Kidney (tissue), 14 donors: ENCODE measurements around the gene ENDOG. TPM values are rescaled to one million over a fixed set of nuclear protein-coding genes. Genes with fewer than 3 reads are reported as not detected.

ENCODE experiments used
- DNase-seq, 5 donors: peaks; one replicate each; pipeline ENCODE4 v3.0.0-alpha.2; 2013 to 2020
- FAIRE-seq: peaks from 2 replicates; lab custom pipeline; 2012; peaks lifted over from hg19 to GRCh38; lab: Jason Lieb, UNC
- H3K27ac ChIP-seq, 2 donors: one replicate each; pipeline ENCODE4 v1.7.0; 2013; ENCODE audit warnings: low read depth in 2 of 2, low read length in 2 of 2, inconsistent platforms in 1 of 2
- H3K27me3 ChIP-seq: one replicate; pipeline ENCODE4 v1.7.1; 2013; ENCODE audit warnings: low read length, inconsistent platforms; ENCODE audit not compliant: control insufficient read depth, insufficient read depth
- H3K36me3 ChIP-seq, 3 donors: one replicate each; pipeline versions ENCODE4 v1.7.0 to v1.7.1; 2013; ENCODE audit warnings: low read length in 3 of 3, control low read depth in 1 of 3, inconsistent platforms in 1 of 3; ENCODE audit not compliant: insufficient read depth in 3 of 3, control insufficient read depth in 2 of 3
- H3K4me1 ChIP-seq, 3 donors: one replicate each; pipeline versions ENCODE4 v1.7.0 to v1.7.1; 2013; ENCODE audit warnings: low read length in 3 of 3, inconsistent platforms in 1 of 3, low read depth in 1 of 3; ENCODE audit not compliant: control insufficient read depth in 2 of 3, insufficient read depth in 2 of 3
- H3K4me3 ChIP-seq, 3 donors: one replicate each; pipeline versions ENCODE4 v1.7.0 to v1.8.1; 2013; ENCODE audit warnings: low read length in 3 of 3, control low read depth in 1 of 3, inconsistent platforms in 1 of 3
- H3K9ac ChIP-seq, 3 donors: one replicate each; pipeline versions ENCODE4 v1.7.0 to v1.7.1; 2013; ENCODE audit warnings: low read length in 3 of 3, control low read depth in 1 of 3, inconsistent platforms in 1 of 3
- H3K9me3 ChIP-seq, 3 donors: one replicate each; pipeline versions ENCODE4 v1.7.0 to v1.7.1; 2013; ENCODE audit warnings: low read length in 3 of 3, control low read depth in 1 of 3, inconsistent platforms in 1 of 3; ENCODE audit not compliant: control insufficient read depth in 2 of 3, insufficient read depth in 1 of 3
- intact Hi-C: fragments of 100-400 bp; cut with DNase I; formaldehyde crosslinking; loops from one replicate; pipeline ENCODE4 v1.11.1; 2022
- polyA plus RNA-seq: library from polyadenylated mRNA; stranded (reverse); fragments of 350-450 nt; fragmentation: Illumina TruSeq; extraction: RNeasy Lipid Tissue Mini Kit (QIAGEN cat#74804); gene quantifications from one replicate; pipeline ENCODE4 v1.2.3, GENCODE V29; 2014; ENCODE audit warnings: low read depth, low replicate concordance; ENCODE audit not compliant: insufficient read depth
- total RNA-seq: library from RNA; stranded (reverse); fragmentation: NEBNext Ultra II Directional; extraction: Animal tissue kit (Norgen Biotek cat#: 25700); gene quantifications from one replicate; pipeline ENCODE4 v1.2.1, GENCODE V29; 2021
- TF ChIP-seq, protein P1 (sequence below): IDR thresholded peaks from 3 replicates; pipeline ENCODE4 v1.5.1; 2012; ENCODE audit warnings: mild to moderate bottlenecking, moderate library complexity, borderline replicate concordance; ENCODE audit not compliant: insufficient read depth; ENCODE audit errors: extremely low read depth
- donor health status: control.
- donor health status: control.
- donor health status: control.
- donor health status: control.
- donor health status: control.
- donor health status: DM: yes; HTN: yes; CAD: no.
- donor health status: Normal renal cell carcinoma (clear cell type).

The ENDOG gene
- total and polyA plus RNA-seq, 2 donors from 2014 or later = 20.6 to 59.9 TPM

DNA sequence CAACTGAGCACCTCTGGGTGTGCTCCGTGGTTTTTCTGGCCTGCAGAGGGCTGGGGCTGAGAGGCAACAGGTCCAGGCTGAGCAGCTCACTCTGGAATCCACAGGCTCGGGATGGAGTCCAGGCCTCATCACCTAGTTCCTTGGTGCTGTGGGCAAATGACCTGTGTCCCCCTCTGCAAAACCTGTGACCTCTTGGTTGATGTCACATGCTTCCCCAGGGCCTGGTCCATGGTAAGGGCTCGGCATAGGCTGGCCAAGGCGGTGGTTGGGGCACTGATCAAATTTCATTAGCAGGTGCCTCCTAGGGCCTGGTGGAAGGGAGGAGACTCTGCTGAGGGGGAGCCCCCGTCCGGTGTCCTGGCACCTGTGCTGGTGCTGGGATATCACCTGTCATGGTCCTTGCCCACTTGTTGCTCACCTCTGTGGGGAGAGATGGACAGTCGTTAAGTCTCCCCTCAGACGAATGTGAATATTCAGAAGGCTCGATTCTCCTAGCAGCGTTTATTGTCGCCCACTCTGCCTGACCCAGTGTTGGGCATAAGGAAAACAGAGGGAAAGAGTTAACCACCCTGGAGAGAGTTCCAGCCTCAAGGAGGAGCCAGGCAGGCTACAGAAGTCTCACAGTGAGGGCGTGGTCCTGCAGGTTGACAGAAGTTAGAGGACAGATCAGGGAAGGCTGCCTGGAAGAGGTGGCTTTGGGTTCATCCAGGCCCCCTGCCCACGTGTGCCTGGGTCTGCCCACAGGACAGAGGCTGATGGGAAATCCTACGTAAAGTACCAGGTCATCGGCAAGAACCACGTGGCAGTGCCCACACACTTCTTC is 3.5 kb downstream of the ENDOG start:
- DNase-seq = no peak
- intact Hi-C loops = no loop called here
- H3K9me3 ChIP-seq = no peaks in the 10 kb centered on the region
- H3K27me3 ChIP-seq = no peaks in the 10 kb centered on the region
- TF ChIP-seq, protein P1, sequence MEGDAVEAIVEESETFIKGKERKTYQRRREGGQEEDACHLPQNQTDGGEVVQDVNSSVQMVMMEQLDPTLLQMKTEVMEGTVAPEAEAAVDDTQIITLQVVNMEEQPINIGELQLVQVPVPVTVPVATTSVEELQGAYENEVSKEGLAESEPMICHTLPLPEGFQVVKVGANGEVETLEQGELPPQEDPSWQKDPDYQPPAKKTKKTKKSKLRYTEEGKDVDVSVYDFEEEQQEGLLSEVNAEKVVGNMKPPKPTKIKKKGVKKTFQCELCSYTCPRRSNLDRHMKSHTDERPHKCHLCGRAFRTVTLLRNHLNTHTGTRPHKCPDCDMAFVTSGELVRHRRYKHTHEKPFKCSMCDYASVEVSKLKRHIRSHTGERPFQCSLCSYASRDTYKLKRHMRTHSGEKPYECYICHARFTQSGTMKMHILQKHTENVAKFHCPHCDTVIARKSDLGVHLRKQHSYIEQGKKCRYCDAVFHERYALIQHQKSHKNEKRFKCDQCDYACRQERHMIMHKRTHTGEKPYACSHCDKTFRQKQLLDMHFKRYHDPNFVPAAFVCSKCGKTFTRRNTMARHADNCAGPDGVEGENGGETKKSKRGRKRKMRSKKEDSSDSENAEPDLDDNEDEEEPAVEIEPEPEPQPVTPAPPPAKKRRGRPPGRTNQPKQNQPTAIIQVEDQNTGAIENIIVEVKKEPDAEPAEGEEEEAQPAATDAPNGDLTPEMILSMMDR = no peak
- FAIRE-seq = no peak
- H3K9ac ChIP-seq = no peak overlapping the region
- no peak overlapping the region for H3K4me3 ChIP-seq
- H3K27ac ChIP-seq = no peak overlapping the region
- H3K36me3 ChIP-seq = peaks cover 0 to 31% (median 10%) of the 10 kb centered on the region in 3 donors
- peaks cover 0 to 12% (median 4%) of the 10 kb centered on the region in 3 donors for H3K4me1 ChIP-seq

DNA sequence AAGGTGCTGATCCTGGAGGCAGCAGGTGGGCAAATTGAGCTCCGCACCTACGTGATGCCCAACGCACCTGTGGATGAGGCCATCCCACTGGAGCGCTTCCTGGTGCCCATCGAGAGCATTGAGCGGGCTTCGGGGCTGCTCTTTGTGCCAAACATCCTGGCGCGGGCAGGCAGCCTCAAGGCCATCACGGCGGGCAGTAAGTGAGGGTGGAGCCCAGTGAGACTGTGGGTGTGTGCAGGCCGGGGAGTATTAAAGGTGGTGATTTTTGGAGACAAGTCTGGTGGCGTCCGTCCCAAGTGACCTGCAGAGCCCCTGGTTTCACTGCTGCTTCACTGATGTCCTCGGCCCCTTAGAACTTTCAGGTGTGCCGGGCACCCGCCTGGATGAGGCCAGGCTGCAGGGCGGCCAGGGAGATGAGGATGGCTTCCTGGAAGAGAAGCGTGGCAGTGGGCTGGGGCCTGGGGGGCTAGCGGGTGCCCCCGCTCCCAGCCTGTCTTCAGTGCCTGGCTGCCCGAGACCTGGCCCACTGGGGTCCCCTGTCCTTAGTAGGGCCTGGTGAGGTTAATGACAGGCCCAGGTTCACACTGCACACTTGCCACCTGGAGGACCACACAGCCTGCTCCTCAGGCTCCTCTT is 4.2 kb downstream of the ENDOG start:
- peaks cover 0 to 36% (median 10%) of the 10 kb centered on the region in 3 donors for H3K36me3 ChIP-seq
- intact Hi-C loops = no loop called here
- H3K4me1 ChIP-seq = peaks cover 0 to 12% (median 4%) of the 10 kb centered on the region in 3 donors
- DNase-seq = no peak
- FAIRE-seq = no peak
- H3K27ac ChIP-seq = no peak overlapping the region
- H3K27me3 ChIP-seq = no peaks in the 10 kb centered on the region
- no peak overlapping the region for H3K9ac ChIP-seq
- no peak overlapping the region for H3K4me3 ChIP-seq
- no peaks in the 10 kb centered on the region for H3K9me3 ChIP-seq
- TF ChIP-seq, protein P1 = no peak

DNA sequence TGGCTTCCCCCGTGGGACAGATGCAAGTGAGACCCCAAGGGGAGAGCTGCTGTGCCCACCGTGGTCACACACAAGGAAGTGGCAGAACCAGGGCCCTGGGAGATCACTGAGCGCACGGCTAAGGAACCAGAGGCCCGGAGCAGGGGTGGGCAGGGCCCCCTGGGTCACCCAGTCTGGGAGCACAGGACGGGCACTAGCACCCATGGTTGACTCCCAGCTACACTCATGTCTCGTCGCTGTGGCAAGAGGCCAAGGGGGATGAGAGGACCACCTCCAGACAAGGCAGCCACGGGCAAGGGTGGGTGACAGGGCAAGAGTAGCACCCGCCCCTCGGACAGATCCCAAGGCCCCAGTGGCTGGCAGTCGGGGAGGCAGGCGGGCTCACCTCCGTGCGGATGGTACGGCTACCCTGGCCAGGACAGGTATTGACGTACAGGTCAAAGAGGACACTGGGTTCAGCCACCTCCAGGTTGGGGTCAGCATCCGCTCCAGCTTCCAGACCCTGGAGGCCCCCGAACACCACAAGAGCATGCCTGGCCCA is 5.1 kb downstream of the ENDOG start:
- Histone ChIP-seq H3K9ac (no peak overlapping the region), H3K27ac (no peak overlapping the region), H3K9me3 (no peaks in the 10 kb centered on the region), H3K36me3 (peaks cover 0 to 36% (median 10%) of the 10 kb centered on the region in 3 donors), H3K4me3 (no peak overlapping the region), H3K27me3 (no peaks in the 10 kb centered on the region), H3K4me1 (peaks cover 0 to 12% (median 4%) of the 10 kb centered on the region in 3 donors)
- DNase-seq (peak in 1 of 5 donors; percentile 74), FAIRE-seq (no peak)
- TF ChIP-seq, protein P1 = no peak
- intact Hi-C loops = no loop called here
